ENCODE measurements around the gene RIN2.

- TF ChIP-seq CTCF (IDR thresholded peaks at IDR 0.05) (no peak), POLR2A (IDR thresholded peaks at IDR 0.05) (no peak)
Measured at GRCh38 chr20:19771031-19771430, 13.0 kb downstream of the RIN2 start.
